C1 segment of cervical spinal cord (tissue), 14 donors: ENCODE data around the gene ITPKB.
"Not testable (repeated sequence)": the region's sequence is repeated elsewhere in the genome, so short reads cannot be mapped to it uniquely, and the experiment has no call there.

ENCODE experiments used
- DNase-seq, 14 donors: peaks; one replicate each; lab custom pipeline; 2025; lab: John Stamatoyannopoulos, UW

The ITPKB gene

GRCh38 chr1:226639631-226640061, 99.4 kb downstream of the ITPKB start:
- DNase-seq, result no peak

- not testable (repeated sequence) for DNase-seq
Measured at GRCh38 chr1:226639206-226639605, 99.9 kb downstream of the ITPKB start.

GRCh38 chr1:226638608-226639007, 100.5 kb downstream of the ITPKB start:
- DNase-seq, result peak in 1 of 14 donors; percentile 25

GRCh38 chr1:226638001-226638601, 101.0 kb downstream of the ITPKB start:
- no peak for DNase-seq

- peak in 1 of 14 donors; percentile 42 for DNase-seq
Measured at GRCh38 chr1:226637147-226637935, 101.7 kb downstream of the ITPKB start.

GRCh38 chr1:226636847-226637096, 102.3 kb downstream of the ITPKB start:
- DNase-seq, result no peak

GRCh38 chr1:226635456-226635941, 103.6 kb downstream of the ITPKB start:
- no peak for DNase-seq

GRCh38 chr1:226634611-226635246, 104.4 kb downstream of the ITPKB start:
- no peak for DNase-seq

GRCh38 chr1:226634166-226634588, 104.9 kb downstream of the ITPKB start:
- DNase-seq, result peak in 11 of 14 donors; percentile 41 to 84 (median 64)

- peak in 1 of 14 donors; percentile 83 for DNase-seq
Measured at GRCh38 chr1:226633541-226634165, 105.4 kb downstream of the ITPKB start.

GRCh38 chr1:226632922-226633351, 106.1 kb downstream of the ITPKB start:
- DNase-seq, result no peak

GRCh38 chr1:226632169-226632879, 106.8 kb downstream of the ITPKB start:
- DNase-seq, result peak in 1 of 14 donors; percentile 55

- DNase-seq, result no peak
Measured at GRCh38 chr1:226631229-226632000, 107.7 kb downstream of the ITPKB start.

GRCh38 chr1:226630592-226630991, 108.5 kb downstream of the ITPKB start:
- no peak for DNase-seq

GRCh38 chr1:226629896-226630550, 109.1 kb downstream of the ITPKB start:
- no peak for DNase-seq

GRCh38 chr1:226629210-226629895, 109.7 kb downstream of the ITPKB start:
- DNase-seq, result no peak

- no peak for DNase-seq
Measured at GRCh38 chr1:226628612-226629155, 110.4 kb downstream of the ITPKB start.

GRCh38 chr1:226627924-226628611, 111.0 kb downstream of the ITPKB start:
- no peak for DNase-seq
